ENCODE results near the gene SLC38A8. TPM values are rescaled to one million over a fixed set of nuclear protein-coding genes. Genes with fewer than 3 reads are reported as not detected.

SLC38A8 gene
- polyA plus RNA-seq, 1 experiment, result not detected

DNA sequence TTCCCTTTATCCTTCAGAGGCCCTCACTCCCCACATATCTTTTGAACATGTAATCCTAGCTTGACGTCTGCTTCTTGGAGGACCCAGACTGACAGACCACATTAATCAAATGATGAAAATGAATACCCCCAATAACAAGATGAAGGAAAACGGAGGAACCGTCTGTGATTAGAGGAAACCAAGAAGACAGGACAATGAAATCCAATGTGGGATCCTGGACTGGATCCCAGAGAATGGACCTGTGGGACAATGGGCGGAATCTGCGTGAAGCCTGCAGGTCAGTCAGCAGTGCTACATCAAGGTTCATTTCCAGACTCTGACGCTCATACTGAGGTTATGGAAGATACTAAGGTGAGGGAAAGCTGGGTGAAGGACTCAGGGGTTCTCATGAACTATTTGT is 38.2 kb upstream of the SLC38A8 start:
- Histone ChIP-seq H3K9me3 (ENCODE audit: control insufficient read depth, insufficient read depth, low read length) (no peaks in the 10 kb centered on the region; the same call in 1 of the 2 replicates), H3K4me3 (ENCODE audit: low read depth, low read length) (no peak overlapping the region), H3K27ac (ENCODE audit: low read depth, low read length) (no peak overlapping the region), H3K27me3 (ENCODE audit: control insufficient read depth, insufficient read depth, low read length) (no peaks in the 10 kb centered on the region)
- no peak for DNase-seq (ENCODE audit: low read depth, low spot score)
- POLR2A ChIA-PET, result no interaction called here
- TF ChIP-seq, protein P1, sequence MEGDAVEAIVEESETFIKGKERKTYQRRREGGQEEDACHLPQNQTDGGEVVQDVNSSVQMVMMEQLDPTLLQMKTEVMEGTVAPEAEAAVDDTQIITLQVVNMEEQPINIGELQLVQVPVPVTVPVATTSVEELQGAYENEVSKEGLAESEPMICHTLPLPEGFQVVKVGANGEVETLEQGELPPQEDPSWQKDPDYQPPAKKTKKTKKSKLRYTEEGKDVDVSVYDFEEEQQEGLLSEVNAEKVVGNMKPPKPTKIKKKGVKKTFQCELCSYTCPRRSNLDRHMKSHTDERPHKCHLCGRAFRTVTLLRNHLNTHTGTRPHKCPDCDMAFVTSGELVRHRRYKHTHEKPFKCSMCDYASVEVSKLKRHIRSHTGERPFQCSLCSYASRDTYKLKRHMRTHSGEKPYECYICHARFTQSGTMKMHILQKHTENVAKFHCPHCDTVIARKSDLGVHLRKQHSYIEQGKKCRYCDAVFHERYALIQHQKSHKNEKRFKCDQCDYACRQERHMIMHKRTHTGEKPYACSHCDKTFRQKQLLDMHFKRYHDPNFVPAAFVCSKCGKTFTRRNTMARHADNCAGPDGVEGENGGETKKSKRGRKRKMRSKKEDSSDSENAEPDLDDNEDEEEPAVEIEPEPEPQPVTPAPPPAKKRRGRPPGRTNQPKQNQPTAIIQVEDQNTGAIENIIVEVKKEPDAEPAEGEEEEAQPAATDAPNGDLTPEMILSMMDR (IDR thresholded peaks at IDR 0.05; ENCODE audit: low read depth, low read length), result no peak
- CTCF ChIA-PET, result interaction anchor here (0.9 to 4.4 kb wide), 4 partner anchors 15 to 18 kb away, joined by 3 to 31 read pairs (median 6); no protein-coding TSS in a partner anchor

DNA sequence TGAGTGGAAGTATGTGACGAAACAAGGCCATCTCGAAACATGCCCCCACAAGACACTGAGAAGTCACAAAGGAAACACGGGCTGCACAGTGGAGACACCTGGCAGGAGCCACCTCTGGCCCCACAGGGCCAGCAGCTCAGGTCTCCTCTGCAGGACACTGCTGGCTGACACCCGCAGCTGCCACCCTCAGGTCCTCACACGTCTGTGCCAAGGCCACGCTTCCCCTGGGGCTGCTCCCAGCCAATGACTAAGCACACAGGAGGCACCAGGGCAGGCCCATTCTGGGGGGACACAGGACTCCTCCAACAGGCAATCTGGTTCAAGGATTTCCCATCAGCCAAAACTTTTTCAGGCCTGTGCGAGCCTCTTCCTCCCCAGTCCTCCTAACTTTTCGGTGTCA is 37.8 kb upstream of the SLC38A8 start:
- no peak overlapping the region for H3K27ac ChIP-seq (ENCODE audit: low read depth, low read length)
- TF ChIP-seq, protein P1 (IDR thresholded peaks at IDR 0.05; ENCODE audit: low read depth, low read length), result no peak
- POLR2A ChIA-PET, result no interaction called here
- no peaks in the 10 kb centered on the region for H3K27me3 ChIP-seq (ENCODE audit: control insufficient read depth, insufficient read depth, low read length)
- H3K4me3 ChIP-seq (ENCODE audit: low read depth, low read length), result no peak overlapping the region
- CTCF ChIA-PET, result interaction anchor here (1.2 to 1.3 kb wide), 2 partner anchors 15 to 17 kb away, joined by 3 to 8 read pairs; no protein-coding TSS in a partner anchor
- DNase-seq (ENCODE audit: low read depth, low spot score), result no peak
- no peaks in the 10 kb centered on the region; the same call in 1 of the 2 replicates for H3K9me3 ChIP-seq (ENCODE audit: control insufficient read depth, insufficient read depth, low read length)

DNA sequence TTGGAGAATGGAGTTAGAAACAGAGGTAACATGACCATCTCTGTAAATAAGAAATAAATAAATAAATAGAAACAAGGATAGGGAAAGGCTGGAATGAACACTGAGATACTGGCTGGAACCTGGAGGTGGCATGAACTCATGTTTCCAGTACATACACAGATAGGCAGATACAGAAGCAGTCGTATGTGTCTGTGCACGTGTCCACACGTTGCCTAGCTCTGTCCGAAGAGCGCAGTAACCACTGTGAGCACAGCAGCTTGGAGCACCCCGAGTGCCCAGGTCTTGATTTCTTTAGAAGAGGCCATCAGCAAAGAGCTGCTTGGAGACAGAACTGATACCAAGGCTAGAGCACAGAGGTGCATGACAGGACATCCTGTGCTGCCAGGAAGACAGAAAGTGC is 37.1 kb upstream of the SLC38A8 start:
- TF ChIP-seq, protein P1 (IDR thresholded peaks at IDR 0.05; ENCODE audit: low read depth, low read length), result no peak
- CTCF ChIA-PET, result interaction anchor here (1.1 to 1.3 kb wide), 3 partner anchors 8 to 17 kb away, joined by 3 to 8 read pairs (median 3); no protein-coding TSS in a partner anchor
- POLR2A ChIA-PET, result no interaction called here

DNA sequence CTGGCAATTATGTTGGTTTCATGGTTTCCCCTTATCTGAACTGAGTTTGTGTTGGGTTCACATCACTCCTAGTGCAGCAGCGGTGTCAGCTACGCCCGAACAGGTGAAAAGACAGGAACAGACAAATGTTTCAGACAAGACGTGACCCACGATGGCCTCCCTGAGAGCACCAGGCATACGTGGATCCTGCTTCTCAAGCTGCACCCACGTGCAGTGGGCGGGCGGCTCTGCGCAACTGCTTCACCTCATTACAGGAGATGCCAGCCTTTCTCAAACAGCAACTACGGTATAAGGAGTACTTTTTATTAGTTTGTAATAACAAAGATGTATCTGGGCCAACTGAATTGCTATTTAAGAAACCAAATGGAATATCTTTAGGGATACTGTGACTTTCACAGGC is 32.8 kb upstream of the SLC38A8 start:
- Histone ChIP-seq H3K9me3 (ENCODE audit: control insufficient read depth, insufficient read depth, low read length) (no peaks in the 10 kb centered on the region; the same call in 1 of the 2 replicates), H3K4me3 (ENCODE audit: low read depth, low read length) (no peak overlapping the region), H3K27ac (ENCODE audit: low read depth, low read length) (no peak overlapping the region), H3K27me3 (ENCODE audit: control insufficient read depth, insufficient read depth, low read length) (no peaks in the 10 kb centered on the region)
- POLR2A ChIA-PET, result no interaction called here
- no peak for DNase-seq (ENCODE audit: low read depth, low spot score)
- TF ChIP-seq, protein P1 (IDR thresholded peaks at IDR 0.05; ENCODE audit: low read depth, low read length), result no peak
- CTCF ChIA-PET, result interaction anchor here (0.9 to 1.1 kb wide), 3 partner anchors 9 to 118 kb away, joined by 3 to 6 read pairs (median 3); no protein-coding TSS in a partner anchor

More for the DNA sequence above, 37.1 kb upstream of the SLC38A8 start:
- Histone ChIP-seq H3K9me3 (ENCODE audit: control insufficient read depth, insufficient read depth, low read length) (no peaks in the 10 kb centered on the region; the same call in 1 of the 2 replicates), H3K27ac (ENCODE audit: low read depth, low read length) (no peak overlapping the region), H3K4me3 (ENCODE audit: low read depth, low read length) (no peak overlapping the region), H3K27me3 (ENCODE audit: control insufficient read depth, insufficient read depth, low read length) (no peaks in the 10 kb centered on the region)
- DNase-seq (ENCODE audit: low read depth, low spot score), result no peak

DNA sequence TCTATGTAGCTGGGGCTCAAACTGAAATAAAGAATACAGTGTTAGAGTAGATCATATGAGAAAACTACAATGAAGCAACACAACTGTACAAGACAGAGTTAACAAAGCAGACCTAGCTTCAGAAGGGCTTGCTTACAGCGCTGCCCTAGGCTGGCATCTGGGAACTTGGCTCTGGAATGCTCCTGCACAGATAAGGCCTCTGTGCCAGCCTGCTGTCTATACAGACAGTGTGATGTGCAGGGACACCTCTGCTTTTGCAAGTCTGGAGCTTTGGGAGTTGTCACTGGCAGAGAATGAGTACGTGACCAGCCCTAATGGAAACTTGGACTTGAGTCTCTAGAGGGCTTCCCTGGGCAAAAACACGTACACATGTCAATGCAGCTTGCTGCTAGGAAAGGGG is 32.1 kb upstream of the SLC38A8 start:
- Histone ChIP-seq H3K4me3 (ENCODE audit: low read depth, low read length) (no peak overlapping the region), H3K27me3 (ENCODE audit: control insufficient read depth, insufficient read depth, low read length) (no peaks in the 10 kb centered on the region), H3K27ac (ENCODE audit: low read depth, low read length) (no peak overlapping the region), H3K9me3 (ENCODE audit: control insufficient read depth, insufficient read depth, low read length) (no peaks in the 10 kb centered on the region)
- ChIA-PET CTCF (interaction anchor here (0.9 to 1.1 kb wide), 3 partner anchors 9 to 118 kb away, joined by 3 to 6 read pairs (median 3); no protein-coding TSS in a partner anchor), POLR2A (no interaction called here)
- TF ChIP-seq, protein P1 (IDR thresholded peaks at IDR 0.05; ENCODE audit: low read depth, low read length), result no peak
- no peak for DNase-seq (ENCODE audit: low read depth, low spot score)

Data from AG04450 (cell line).